Adrenal gland (tissue), 5 donors: ENCODE results near the gene DRAP1.
A peak's percentile ranks its signal among the peaks of the same experiment; 100 is the strongest.

ENCODE experiments used
- POLR2A ChIP-seq, 2 donors: fragments of 450-650 bp; IDR thresholded peaks; one replicate each; pipeline ENCODE4 v1.6.1; 2017; ENCODE audit warnings: antibody characterized with exemption in 2 of 2, mild to moderate bottlenecking in 2 of 2, moderate library complexity in 1 of 2
- TF ChIP-seq, protein P1 (sequence below), 6 experiments: fragments of 450-650 bp in 4 of 6; fragments of 200-600 bp in 2 of 6; sonication (generic) in 1 of 6; IDR thresholded peaks; 1 replicate in 5 of 6; 2 replicates in 1 of 6; pipeline versions ENCODE4 v1.5.1 to v1.8.0; 2016 to 2021; ENCODE audit warnings: antibody characterized with exemption in 6 of 6, mild to moderate bottlenecking in 2 of 6, moderate library complexity in 1 of 6
- donor health status: DM: no; HTN: no; CAD: no.

GRCh38 chr11:65888163-65888814 is 30.9 kb upstream of the DRAP1 start, which contains the start of gene FIBP:
- TF ChIP-seq POLR2A (IDR thresholded peaks at IDR 0.05) = peak; percentile 68 to 90
- TF ChIP-seq, protein P1, sequence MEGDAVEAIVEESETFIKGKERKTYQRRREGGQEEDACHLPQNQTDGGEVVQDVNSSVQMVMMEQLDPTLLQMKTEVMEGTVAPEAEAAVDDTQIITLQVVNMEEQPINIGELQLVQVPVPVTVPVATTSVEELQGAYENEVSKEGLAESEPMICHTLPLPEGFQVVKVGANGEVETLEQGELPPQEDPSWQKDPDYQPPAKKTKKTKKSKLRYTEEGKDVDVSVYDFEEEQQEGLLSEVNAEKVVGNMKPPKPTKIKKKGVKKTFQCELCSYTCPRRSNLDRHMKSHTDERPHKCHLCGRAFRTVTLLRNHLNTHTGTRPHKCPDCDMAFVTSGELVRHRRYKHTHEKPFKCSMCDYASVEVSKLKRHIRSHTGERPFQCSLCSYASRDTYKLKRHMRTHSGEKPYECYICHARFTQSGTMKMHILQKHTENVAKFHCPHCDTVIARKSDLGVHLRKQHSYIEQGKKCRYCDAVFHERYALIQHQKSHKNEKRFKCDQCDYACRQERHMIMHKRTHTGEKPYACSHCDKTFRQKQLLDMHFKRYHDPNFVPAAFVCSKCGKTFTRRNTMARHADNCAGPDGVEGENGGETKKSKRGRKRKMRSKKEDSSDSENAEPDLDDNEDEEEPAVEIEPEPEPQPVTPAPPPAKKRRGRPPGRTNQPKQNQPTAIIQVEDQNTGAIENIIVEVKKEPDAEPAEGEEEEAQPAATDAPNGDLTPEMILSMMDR (IDR thresholded peaks at IDR 0.05) = peak; percentile 70 to 94 (median 86)
